ENCODE results near the gene MAD2L1. TPM values are rescaled to one million over a fixed set of nuclear protein-coding genes. Genes with fewer than 3 reads are reported as not detected.

MAD2L1 gene
- total RNA-seq, 1 experiment from 2014 or later = 117 TPM

GRCh38 chr4:120026853-120027252, 39.8 kb downstream of the MAD2L1 start:
- CTCF ChIA-PET = no interaction called here
- no TSS peak for BruUV-seq (replicated peaks)
- TF ChIP-seq EZH2 (IDR thresholded peaks at IDR 0.05; ENCODE audit: borderline replicate concordance, low read depth, low read length, poor library complexity, severe bottlenecking) (no peak), CTCF (conservative IDR thresholded peaks at IDR 0.05; ENCODE audit: low read depth, low read length) (no peak)

GRCh38 chr4:120025516-120025915, 41.1 kb downstream of the MAD2L1 start:
- Histone ChIP-seq H3K27ac (ENCODE audit: low read depth, low read length, poor library complexity, severe bottlenecking) (no peak overlapping the region), H3K9me3 (ENCODE audit: low read depth, low read length, poor library complexity, severe bottlenecking) (no peaks in the 10 kb centered on the region), H3K4me3 (ENCODE audit: low read depth, low read length, poor library complexity, severe bottlenecking) (no peak overlapping the region), H3K36me3 (ENCODE audit: insufficient read depth, low read length, poor library complexity, severe bottlenecking) (no peaks in the 10 kb centered on the region), H3K27me3 (replicated peaks; ENCODE audit: insufficient read depth, low read depth, low read length, poor library complexity) (no peaks in the 10 kb centered on the region), H3K4me1 (ENCODE audit: insufficient read depth, low read length, poor library complexity, severe bottlenecking) (no peaks in the 10 kb centered on the region)
- intact Hi-C loops (cut with micrococcal nuclease; ENCODE audit: unreplicated experiment) = no loop called here
- ChIA-PET POLR2A (ENCODE audit: low non-redundant PET) (no interaction called here), CTCF (no interaction called here)
- no peak for DNase-seq (ENCODE audit: low spot score)
- TF ChIP-seq CTCF (conservative IDR thresholded peaks at IDR 0.05; ENCODE audit: low read depth, low read length) = no peak
- no peak for TF ChIP-seq EZH2 (IDR thresholded peaks at IDR 0.05; ENCODE audit: borderline replicate concordance, low read depth, low read length, poor library complexity, severe bottlenecking)
- BruUV-seq (replicated peaks) = no TSS peak

More at GRCh38 chr4:120026853-120027252, 39.8 kb downstream of the MAD2L1 start:
- Histone ChIP-seq H3K27me3 (replicated peaks; ENCODE audit: insufficient read depth, low read depth, low read length, poor library complexity) (no peaks in the 10 kb centered on the region), H3K36me3 (ENCODE audit: insufficient read depth, low read length, poor library complexity, severe bottlenecking) (no peaks in the 10 kb centered on the region), H3K27ac (ENCODE audit: low read depth, low read length, poor library complexity, severe bottlenecking) (no peak overlapping the region), H3K4me3 (ENCODE audit: low read depth, low read length, poor library complexity, severe bottlenecking) (no peak overlapping the region), H3K4me1 (ENCODE audit: insufficient read depth, low read length, poor library complexity, severe bottlenecking) (no peaks in the 10 kb centered on the region), H3K9me3 (ENCODE audit: low read depth, low read length, poor library complexity, severe bottlenecking) (no peaks in the 10 kb centered on the region)
- intact Hi-C loops (cut with micrococcal nuclease; ENCODE audit: unreplicated experiment) = no loop called here
- no peak for DNase-seq (ENCODE audit: low spot score)
- POLR2A ChIA-PET (ENCODE audit: low non-redundant PET) = no interaction called here

- intact Hi-C loops (cut with micrococcal nuclease; ENCODE audit: unreplicated experiment) = no loop called here
- DNase-seq (ENCODE audit: low spot score) = no peak
- POLR2A ChIA-PET (ENCODE audit: low non-redundant PET) = no interaction called here
Measured at GRCh38 chr4:120018786-120019185, 47.9 kb downstream of the MAD2L1 start.

More at GRCh38 chr4:120018786-120019185, 47.9 kb downstream of the MAD2L1 start:
- TF ChIP-seq CTCF (conservative IDR thresholded peaks at IDR 0.05; ENCODE audit: low read depth, low read length) = no peak
- TF ChIP-seq EZH2 (IDR thresholded peaks at IDR 0.05; ENCODE audit: borderline replicate concordance, low read depth, low read length, poor library complexity, severe bottlenecking) = no peak
- Histone ChIP-seq H3K9me3 (ENCODE audit: low read depth, low read length, poor library complexity, severe bottlenecking) (no peaks in the 10 kb centered on the region), H3K4me3 (ENCODE audit: low read depth, low read length, poor library complexity, severe bottlenecking) (no peak overlapping the region), H3K27ac (ENCODE audit: low read depth, low read length, poor library complexity, severe bottlenecking) (no peak overlapping the region), H3K36me3 (ENCODE audit: insufficient read depth, low read length, poor library complexity, severe bottlenecking) (no peaks in the 10 kb centered on the region), H3K27me3 (replicated peaks; ENCODE audit: insufficient read depth, low read depth, low read length, poor library complexity) (no peaks in the 10 kb centered on the region), H3K4me1 (ENCODE audit: insufficient read depth, low read length, poor library complexity, severe bottlenecking) (no peaks in the 10 kb centered on the region)
- CTCF ChIA-PET = no interaction called here
- BruUV-seq (replicated peaks) = no TSS peak

Data from A673 (cell line).